Vagina (tissue), 2 donors: ENCODE measurements around the gene ACSF3.

Experiments
- POLR2A ChIP-seq, 2 donors: fragments of 450-650 bp; IDR thresholded peaks; one replicate each; pipeline ENCODE4 v1.6.1; 2017; ENCODE audit warnings: antibody characterized with exemption in 2 of 2, mild to moderate bottlenecking in 2 of 2, moderate library complexity in 2 of 2
- POLR2AphosphoS5 ChIP-seq, 2 donors: sonication (generic); formaldehyde crosslinking; IDR thresholded peaks; one replicate each; pipeline ENCODE4 v1.9.0; 2017; ENCODE audit warnings: antibody characterized with exemption in 2 of 2, mild to moderate bottlenecking in 2 of 2, low read depth in 1 of 2; ENCODE audit not compliant: insufficient read depth in 1 of 2
- TF ChIP-seq, protein P1 (sequence below), 3 experiments: fragments of 450-650 bp in 2 of 3; fragments of 200-600 bp in 1 of 3; sonication (generic) in 1 of 3; IDR thresholded peaks; one replicate each; pipeline ENCODE4 v1.5.1; 2017 to 2019; ENCODE audit warnings: antibody characterized with exemption in 3 of 3, mild to moderate bottlenecking in 2 of 3, moderate library complexity in 2 of 3

DNA sequence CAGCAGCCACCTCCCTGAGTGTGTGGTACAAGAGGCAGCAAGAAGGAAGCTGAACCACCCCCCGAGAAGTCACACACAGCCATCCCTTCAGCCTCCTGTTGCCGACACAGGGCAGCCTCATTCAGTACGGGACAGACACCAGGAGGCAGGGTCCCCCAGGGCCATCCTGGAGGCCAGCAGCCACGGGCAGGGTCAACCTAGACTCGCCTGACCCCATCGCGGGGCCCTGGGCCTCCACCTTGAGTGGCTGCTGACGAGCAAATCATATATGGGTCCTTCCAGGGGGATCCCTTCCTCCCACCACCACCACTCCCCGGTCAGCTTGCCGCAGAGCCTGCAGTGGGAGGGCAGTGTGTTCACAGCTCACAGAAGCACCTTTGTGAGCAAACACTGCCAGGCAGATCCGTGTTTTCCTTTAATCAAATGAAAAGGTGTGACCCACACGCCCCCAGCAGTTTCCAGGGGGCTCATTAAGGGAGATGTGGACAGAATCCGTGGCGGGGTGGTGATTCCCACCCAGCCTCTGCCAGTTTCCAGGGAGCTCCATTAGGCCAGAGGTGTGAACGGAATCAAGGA, 5.6 kb upstream of the ACSF3 start:
- TF ChIP-seq, protein P1, sequence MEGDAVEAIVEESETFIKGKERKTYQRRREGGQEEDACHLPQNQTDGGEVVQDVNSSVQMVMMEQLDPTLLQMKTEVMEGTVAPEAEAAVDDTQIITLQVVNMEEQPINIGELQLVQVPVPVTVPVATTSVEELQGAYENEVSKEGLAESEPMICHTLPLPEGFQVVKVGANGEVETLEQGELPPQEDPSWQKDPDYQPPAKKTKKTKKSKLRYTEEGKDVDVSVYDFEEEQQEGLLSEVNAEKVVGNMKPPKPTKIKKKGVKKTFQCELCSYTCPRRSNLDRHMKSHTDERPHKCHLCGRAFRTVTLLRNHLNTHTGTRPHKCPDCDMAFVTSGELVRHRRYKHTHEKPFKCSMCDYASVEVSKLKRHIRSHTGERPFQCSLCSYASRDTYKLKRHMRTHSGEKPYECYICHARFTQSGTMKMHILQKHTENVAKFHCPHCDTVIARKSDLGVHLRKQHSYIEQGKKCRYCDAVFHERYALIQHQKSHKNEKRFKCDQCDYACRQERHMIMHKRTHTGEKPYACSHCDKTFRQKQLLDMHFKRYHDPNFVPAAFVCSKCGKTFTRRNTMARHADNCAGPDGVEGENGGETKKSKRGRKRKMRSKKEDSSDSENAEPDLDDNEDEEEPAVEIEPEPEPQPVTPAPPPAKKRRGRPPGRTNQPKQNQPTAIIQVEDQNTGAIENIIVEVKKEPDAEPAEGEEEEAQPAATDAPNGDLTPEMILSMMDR (IDR thresholded peaks at IDR 0.05), result no peak
- TF ChIP-seq POLR2AphosphoS5 (IDR thresholded peaks at IDR 0.05; ENCODE audit: insufficient read depth in 1 of 2, low read depth in 1 of 2) (no peak), POLR2A (IDR thresholded peaks at IDR 0.05) (no peak)
